Measurements from ENCODE around the gene RFX8.

RFX8 gene

GRCh38 chr2:101388232-101388631 is 86.7 kb downstream of the RFX8 start:
- no peak for TF ChIP-seq CTCF (IDR thresholded peaks at IDR 0.05; ENCODE audit: low read depth, low read length)
- no peak for TF ChIP-seq EZH2phosphoT487 (IDR thresholded peaks at IDR 0.05; ENCODE audit: low read depth)
- Histone ChIP-seq H4K20me1 (ENCODE audit: insufficient read depth, low read length) (no peaks in the 10 kb centered on the region), H3K9me3 (ENCODE audit: insufficient read depth, low read length) (no peaks in the 10 kb centered on the region), H3K4me3 (ENCODE audit: low read length) (no peak overlapping the region), H3K4me1 (ENCODE audit: low read length) (no peaks in the 10 kb centered on the region), H3K4me2 (ENCODE audit: low read length) (no peak overlapping the region), H2AFZ (ENCODE audit: low read depth, low read length) (no peak overlapping the region), H3K36me3 (replicated peaks; ENCODE audit: low read depth, low read length) (no peaks in the 10 kb centered on the region), H3K9ac (ENCODE audit: low read length) (no peak overlapping the region), H3K27ac (ENCODE audit: low read length) (no peak overlapping the region), H3K27me3 (ENCODE audit: low read depth, low read length) (peaks cover 2% of the 10 kb centered on the region; the same call in 1 of the 2 replicates), H3K79me2 (ENCODE audit: low read length) (no peaks in the 10 kb centered on the region)

GRCh38 chr2:101387151-101387834 is 87.6 kb downstream of the RFX8 start, which contains the start of gene CREG2:
TSS of gene CREG2 (minus strand) at chr2:101387503. CDS start at chr2:101387457, 46 bp downstream.
- Histone ChIP-seq H3K27ac (ENCODE audit: low read length) (no peak within 1 kb of the TSS), H3K4me2 (ENCODE audit: low read length) (no peak within 1 kb of the TSS), H3K4me3 (ENCODE audit: low read length) (no peak within 1 kb of the TSS), H3K79me2 (ENCODE audit: low read length) (no peaks in the 10 kb centered on the region), H3K9ac (ENCODE audit: low read length) (no peak within 1 kb of the TSS), H2AFZ (ENCODE audit: low read depth, low read length) (no peak within 1 kb of the TSS), H3K27me3 (ENCODE audit: low read depth, low read length) (peaks cover 2% of the 10 kb centered on the region; the same call in 1 of the 2 replicates), H3K9me3 (ENCODE audit: insufficient read depth, low read length) (no peaks in the 10 kb centered on the region), H4K20me1 (ENCODE audit: insufficient read depth, low read length) (no peaks in the 10 kb centered on the region), H3K36me3 (replicated peaks; ENCODE audit: low read depth, low read length) (no peaks in the 10 kb centered on the region), H3K4me1 (ENCODE audit: low read length) (no peaks in the 10 kb centered on the region)
- TF ChIP-seq EZH2phosphoT487 (IDR thresholded peaks at IDR 0.05; ENCODE audit: low read depth) = no peak

GRCh38 chr2:101386599-101387150 is 88.2 kb downstream of the RFX8 start:
- no peak overlapping the region for H3K9ac ChIP-seq (ENCODE audit: low read length)
- no peaks in the 10 kb centered on the region for H3K9me3 ChIP-seq (ENCODE audit: insufficient read depth, low read length)
- no peaks in the 10 kb centered on the region for H3K79me2 ChIP-seq (ENCODE audit: low read length)
- H3K4me3 ChIP-seq (ENCODE audit: low read length) = no peak overlapping the region
- no peaks in the 10 kb centered on the region for H3K36me3 ChIP-seq (replicated peaks; ENCODE audit: low read depth, low read length)
- no peak overlapping the region for H2AFZ ChIP-seq (ENCODE audit: low read depth, low read length)
- H3K27me3 ChIP-seq (ENCODE audit: low read depth, low read length) = peaks cover 2% of the 10 kb centered on the region; the same call in 1 of the 2 replicates
- TF ChIP-seq CTCF (IDR thresholded peaks at IDR 0.05; ENCODE audit: low read depth, low read length) (no peak), EZH2phosphoT487 (IDR thresholded peaks at IDR 0.05; ENCODE audit: low read depth) (no peak)
- H4K20me1 ChIP-seq (ENCODE audit: insufficient read depth, low read length) = no peaks in the 10 kb centered on the region
- no peak overlapping the region for H3K27ac ChIP-seq (ENCODE audit: low read length)
- no peak overlapping the region for H3K4me2 ChIP-seq (ENCODE audit: low read length)
- H3K4me1 ChIP-seq (ENCODE audit: low read length) = no peaks in the 10 kb centered on the region

DNA sequence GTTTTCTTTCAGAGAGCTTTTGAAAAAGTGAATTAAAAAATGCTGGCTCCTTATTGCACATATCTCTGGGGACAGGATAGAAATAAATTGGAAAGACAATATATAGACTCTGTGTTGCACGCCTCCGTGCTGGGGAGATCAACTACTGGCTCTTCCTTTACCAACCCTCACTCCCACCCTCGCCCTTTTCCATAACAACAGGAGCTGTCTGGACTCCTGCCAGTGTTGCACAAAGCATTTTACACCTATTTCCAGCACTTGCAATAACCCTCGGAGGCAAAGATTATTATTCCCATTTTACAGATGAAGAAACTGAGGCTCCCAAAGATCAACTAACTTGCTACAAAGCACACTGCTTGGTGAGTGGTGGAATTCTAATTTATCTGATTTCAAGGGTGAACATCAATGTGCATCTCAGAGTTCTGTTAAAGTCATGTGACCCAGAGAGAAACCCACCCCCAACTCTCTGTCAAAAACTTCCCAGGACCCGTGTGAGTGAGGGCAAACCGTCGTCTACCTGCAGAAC is 91.8 kb downstream of the RFX8 start:
- Histone ChIP-seq H3K4me3 (ENCODE audit: low read length) (no peak overlapping the region), H3K9me3 (ENCODE audit: insufficient read depth, low read length) (no peaks in the 10 kb centered on the region), H3K79me2 (ENCODE audit: low read length) (no peaks in the 10 kb centered on the region), H3K36me3 (replicated peaks; ENCODE audit: low read depth, low read length) (no peaks in the 10 kb centered on the region), H3K9ac (ENCODE audit: low read length) (no peak overlapping the region), H4K20me1 (ENCODE audit: insufficient read depth, low read length) (no peaks in the 10 kb centered on the region), H3K27ac (ENCODE audit: low read length) (no peak overlapping the region), H3K4me2 (ENCODE audit: low read length) (no peak overlapping the region), H3K4me1 (ENCODE audit: low read length) (no peaks in the 10 kb centered on the region), H2AFZ (ENCODE audit: low read depth, low read length) (no peak overlapping the region), H3K27me3 (ENCODE audit: low read depth, low read length) (peaks cover 2% of the 10 kb centered on the region; the same call in 1 of the 2 replicates)
- TF ChIP-seq EZH2phosphoT487 (IDR thresholded peaks at IDR 0.05; ENCODE audit: low read depth) = no peak

- Histone ChIP-seq H3K27ac (ENCODE audit: low read length) (no peak overlapping the region), H2AFZ (ENCODE audit: low read depth, low read length) (no peak overlapping the region), H3K27me3 (ENCODE audit: low read depth, low read length) (peaks cover 2% of the 10 kb centered on the region; the same call in 1 of the 2 replicates), H3K36me3 (replicated peaks; ENCODE audit: low read depth, low read length) (no peaks in the 10 kb centered on the region), H3K4me1 (ENCODE audit: low read length) (no peaks in the 10 kb centered on the region), H3K79me2 (ENCODE audit: low read length) (no peaks in the 10 kb centered on the region), H3K9me3 (ENCODE audit: insufficient read depth, low read length) (no peaks in the 10 kb centered on the region), H3K4me2 (ENCODE audit: low read length) (no peak overlapping the region), H3K4me3 (ENCODE audit: low read length) (no peak overlapping the region), H3K9ac (ENCODE audit: low read length) (no peak overlapping the region), H4K20me1 (ENCODE audit: insufficient read depth, low read length) (no peaks in the 10 kb centered on the region)
- TF ChIP-seq CTCF (IDR thresholded peaks at IDR 0.05; ENCODE audit: low read depth, low read length) (no peak), EZH2phosphoT487 (IDR thresholded peaks at IDR 0.05; ENCODE audit: low read depth) (no peak)
Measured at GRCh38 chr2:101382442-101382841, 92.5 kb downstream of the RFX8 start.
